ENCODE data around the gene SELENOK. TPM values are rescaled to one million over a fixed set of nuclear protein-coding genes. Genes with fewer than 3 reads are reported as not detected.

The SELENOK gene
- total RNA-seq, 2 donors from 2014 or later = 37.0 to 55.9 TPM

- H3K36me3 Mint-ChIP-seq (ENCODE audit: low read depth) = no peaks in the 10 kb centered on the region
Observed at GRCh38 chr3:53842436-53843194, 49.0 kb downstream of the SELENOK start.

GRCh38 chr3:53841296-53841695 is 50.4 kb downstream of the SELENOK start:
- H3K27ac Mint-ChIP-seq = no peak overlapping the region
- H3K9me3 Mint-ChIP-seq = no peaks in the 10 kb centered on the region
- no peak for ATAC-seq (replicated peaks)
- H3K4me1 Mint-ChIP-seq = no peaks in the 10 kb centered on the region
- peaks cover 14% of the 10 kb centered on the region for H3K27me3 Mint-ChIP-seq
- H3K36me3 Mint-ChIP-seq (ENCODE audit: low read depth) = no peaks in the 10 kb centered on the region
- no peak overlapping the region for H3K4me3 Mint-ChIP-seq

More at GRCh38 chr3:53842436-53843194, 49.0 kb downstream of the SELENOK start:
- Mint-ChIP-seq H3K4me1 (no peaks in the 10 kb centered on the region), H3K4me3 (no peak overlapping the region), H3K27me3 (peaks cover 21% of the 10 kb centered on the region), H3K9me3 (no peaks in the 10 kb centered on the region), H3K27ac (no peak overlapping the region)
- ATAC-seq (replicated peaks) = no peak

- Mint-ChIP-seq H3K4me3 (no peak overlapping the region), H3K27me3 (no peaks in the 10 kb centered on the region), H3K27ac (no peak overlapping the region), H3K36me3 (ENCODE audit: low read depth) (no peaks in the 10 kb centered on the region), H3K9me3 (no peaks in the 10 kb centered on the region), H3K4me1 (no peaks in the 10 kb centered on the region)
- peak; percentile 54 for ATAC-seq (replicated peaks)
Observed at GRCh38 chr3:53837331-53837730, 54.3 kb downstream of the SELENOK start.

- no peak for ATAC-seq (replicated peaks)
- Mint-ChIP-seq H3K27me3 (no peaks in the 10 kb centered on the region), H3K4me3 (no peak overlapping the region), H3K4me1 (no peaks in the 10 kb centered on the region), H3K36me3 (ENCODE audit: low read depth) (no peaks in the 10 kb centered on the region), H3K9me3 (no peaks in the 10 kb centered on the region), H3K27ac (no peak overlapping the region)
Observed at GRCh38 chr3:53836084-53836872, 55.4 kb downstream of the SELENOK start.

- no peak overlapping the region for H3K4me3 Mint-ChIP-seq
- H3K36me3 Mint-ChIP-seq (ENCODE audit: low read depth) = no peaks in the 10 kb centered on the region
Observed at GRCh38 chr3:53835257-53835656, 56.4 kb downstream of the SELENOK start.

GRCh38 chr3:53834429-53835095 is 57.1 kb downstream of the SELENOK start:
- Mint-ChIP-seq H3K36me3 (ENCODE audit: low read depth) (no peaks in the 10 kb centered on the region), H3K9me3 (no peaks in the 10 kb centered on the region), H3K4me1 (no peaks in the 10 kb centered on the region), H3K4me3 (no peak overlapping the region), H3K27ac (no peak overlapping the region), H3K27me3 (no peaks in the 10 kb centered on the region)
- no peak for ATAC-seq (replicated peaks)

More at GRCh38 chr3:53835257-53835656, 56.4 kb downstream of the SELENOK start:
- Mint-ChIP-seq H3K27ac (no peak overlapping the region), H3K4me1 (no peaks in the 10 kb centered on the region), H3K27me3 (no peaks in the 10 kb centered on the region), H3K9me3 (no peaks in the 10 kb centered on the region)
- no peak for ATAC-seq (replicated peaks)

Other genes with a start within 250 kb of the SELENOK start
- gene CHDH, start 45.4 kb downstream of the SELENOK start, total RNA-seq = 1 to 10 TPM; 1.1 TPM
- 1 to 10 TPM; 1.8 to 2.6 TPM for gene IL17RB, start 45.3 kb downstream of the SELENOK start, total RNA-seq
- gene ACTR8, start 9.7 kb downstream of the SELENOK start, total RNA-seq = 10 to 100 TPM; 26.6 to 30.8 TPM
- not detected for gene CACNA2D3, start 230.7 kb upstream of the SELENOK start, total RNA-seq

All from activated T-helper 17 cell treated with anti-CD3 and anti-CD28 coated beads, Interleukin-2, amount 50 U/mL, for 72 hours (primary cell).